KMS-11 (cell line): ENCODE measurements around the gene LNPEP.

Source experiments
- H2AFZ ChIP-seq: fragments of 200-600 bp; sonication (generic); 2 replicates; pipeline ENCODE4 v1.6.1; 2016; ENCODE audit warnings: antibody characterized with exemption, mixed run types, low read depth
- H3K27ac ChIP-seq: fragments of 200-600 bp; sonication (generic); 2 replicates; pipeline ENCODE4 v1.6.1; 2016; ENCODE audit warnings: mild to moderate bottlenecking, mixed run types
- H3K27me3 ChIP-seq: fragments of 200-600 bp; sonication (generic); 2 replicates; pipeline ENCODE4 v1.6.1; 2017; ENCODE audit warnings: mild to moderate bottlenecking, low read depth, mixed run types, moderate library complexity; ENCODE audit not compliant: insufficient read depth
- H3K36me3 ChIP-seq: fragments of 200-600 bp; sonication (generic); 2 replicates; pipeline ENCODE4 v1.6.1; 2017; ENCODE audit warnings: mild to moderate bottlenecking, mixed run types; ENCODE audit not compliant: insufficient read depth
- H3K4me1 ChIP-seq: fragments of 200-600 bp; sonication (generic); 2 replicates; pipeline ENCODE4 v1.6.1; 2016; ENCODE audit warnings: mild to moderate bottlenecking, low read depth, mixed run types; ENCODE audit not compliant: poor library complexity, severe bottlenecking
- H3K4me2 ChIP-seq: fragments of 200-600 bp; sonication (generic); 2 replicates; pipeline ENCODE4 v1.7.0; 2016; ENCODE audit warnings: mild to moderate bottlenecking, mixed run types
- H3K4me3 ChIP-seq: fragments of 200-600 bp; sonication (generic); IDR thresholded peaks from 2 replicates; pipeline ENCODE4 v1.6.1; 2017; ENCODE audit warnings: low read depth, low read length, mixed read lengths; ENCODE audit not compliant: insufficient read depth
- H3K79me2 ChIP-seq: fragments of 200-600 bp; sonication (generic); 2 replicates; pipeline ENCODE4 v1.6.1; 2016; ENCODE audit warnings: low read depth, mixed run types; ENCODE audit not compliant: insufficient read depth
- H3K9ac ChIP-seq: fragments of 200-600 bp; sonication (generic); 2 replicates; pipeline ENCODE4 v1.6.1; 2016; ENCODE audit warnings: mild to moderate bottlenecking, mixed run types
- H4K20me1 ChIP-seq: fragments of 200-600 bp; sonication (generic); 2 replicates; pipeline ENCODE4 v1.6.1; 2016; ENCODE audit warnings: mild to moderate bottlenecking, mixed run types; ENCODE audit not compliant: insufficient read depth
- CTCF ChIP-seq: fragments of 200-600 bp; sonication (generic); conservative IDR thresholded peaks from 2 replicates; pipeline ENCODE4 v1.6.1; 2017; ENCODE audit warnings: low read depth, mild to moderate bottlenecking, antibody characterized with exemption, low read length, moderate library complexity, mixed read lengths

Gene LNPEP

GRCh38 chr5:96904054-96904931 is 31.6 kb upstream of the LNPEP start:
- H3K27ac ChIP-seq: no peak overlapping the region
- no peak overlapping the region for H3K4me2 ChIP-seq
- no peak overlapping the region for H3K4me3 ChIP-seq
- no peaks in the 10 kb centered on the region for H3K27me3 ChIP-seq
- H3K4me1 ChIP-seq: no peaks in the 10 kb centered on the region
- H3K79me2 ChIP-seq: no peaks in the 10 kb centered on the region
- TF ChIP-seq CTCF: no peak
- no peak overlapping the region for H3K9ac ChIP-seq
- H4K20me1 ChIP-seq: no peaks in the 10 kb centered on the region
- H3K36me3 ChIP-seq: peaks cover 3% of the 10 kb centered on the region; the same call in 1 of the 2 replicates
- no peak overlapping the region for H2AFZ ChIP-seq

- no peaks in the 10 kb centered on the region for H3K4me1 ChIP-seq
- H4K20me1 ChIP-seq: no peaks in the 10 kb centered on the region
- H3K9ac ChIP-seq: no peak overlapping the region
- H3K36me3 ChIP-seq: peaks cover 3% of the 10 kb centered on the region; the same call in 1 of the 2 replicates
- H3K27me3 ChIP-seq: no peaks in the 10 kb centered on the region
- H3K27ac ChIP-seq: no peak overlapping the region
- no peak overlapping the region for H3K4me3 ChIP-seq
- no peaks in the 10 kb centered on the region for H3K79me2 ChIP-seq
- TF ChIP-seq CTCF: no peak
- no peak overlapping the region for H3K4me2 ChIP-seq
- H2AFZ ChIP-seq: no peak overlapping the region
Observed at GRCh38 chr5:96905864-96906263, 30.0 kb upstream of the LNPEP start.

GRCh38 chr5:96909003-96909402 is 26.9 kb upstream of the LNPEP start:
- no peaks in the 10 kb centered on the region for H4K20me1 ChIP-seq
- no peak overlapping the region for H3K4me3 ChIP-seq
- no peaks in the 10 kb centered on the region for H3K27me3 ChIP-seq
- no peak overlapping the region for H3K27ac ChIP-seq
- H3K79me2 ChIP-seq: no peaks in the 10 kb centered on the region
- H3K36me3 ChIP-seq: no peaks in the 10 kb centered on the region
- no peaks in the 10 kb centered on the region for H3K4me1 ChIP-seq
- no peak overlapping the region for H3K4me2 ChIP-seq
- no peak overlapping the region for H2AFZ ChIP-seq
- TF ChIP-seq CTCF: no peak
- no peak overlapping the region for H3K9ac ChIP-seq

GRCh38 chr5:96909435-96909834 is 26.4 kb upstream of the LNPEP start:
- Histone ChIP-seq H3K4me2 (no peak overlapping the region), H3K4me1 (no peaks in the 10 kb centered on the region), H2AFZ (no peak overlapping the region), H3K27ac (no peak overlapping the region), H4K20me1 (no peaks in the 10 kb centered on the region), H3K4me3 (no peak overlapping the region), H3K27me3 (no peaks in the 10 kb centered on the region), H3K79me2 (no peaks in the 10 kb centered on the region), H3K9ac (no peak overlapping the region), H3K36me3 (no peaks in the 10 kb centered on the region)
- no peak for TF ChIP-seq CTCF
